ENCODE measurements around the gene PCNX2.
A peak's percentile ranks its signal among the peaks of the same experiment; 100 is the strongest.

Gene PCNX2

GRCh38 chr1:233331676-233332519 lies 36.4 kb upstream of the PCNX2 start:
- POLR2A ChIA-PET: no interaction called here
- no peak overlapping the region for H3K4me3 ChIP-seq (ENCODE audit: low read depth, low read length)

More at GRCh38 chr1:233331676-233332519, 36.4 kb upstream of the PCNX2 start:
- Histone ChIP-seq H3K27ac (ENCODE audit: extremely low read depth, low read depth, low read length) (no peak overlapping the region), H3K36me3 (ENCODE audit: control insufficient read depth in 2 of 2, insufficient read depth in 1 of 2, low read length in 2 of 2) (peaks cover 0 to 3% of the 10 kb centered on the region in 2 experiments; a peak in 2 of 3 replicates), H3K9me3 (ENCODE audit: control insufficient read depth, insufficient read depth, low read depth, low read length) (no peaks in the 10 kb centered on the region), H3K4me1 (ENCODE audit: control insufficient read depth, insufficient read depth, low read length) (peaks cover 26% of the 10 kb centered on the region)
- TF ChIP-seq PRDM1 (tag by site-specific recombination; IDR thresholded peaks at IDR 0.05) (peak; percentile 58), ZBTB21 (tag by site-specific recombination; IDR thresholded peaks at IDR 0.05) (no peak), CTCF (tag by site-specific recombination; IDR thresholded peaks at IDR 0.05) (peak; percentile 81), ZNF175 (tag by site-specific recombination; IDR thresholded peaks at IDR 0.05) (no peak), HIC1 (tag by site-specific recombination; IDR thresholded peaks at IDR 0.05) (0 out of 2 replicates have a peak, but pooled peaks have one; percentile 35), PRDM10 (tag by site-specific recombination; IDR thresholded peaks at IDR 0.05) (peak; percentile 39; the same call in 1 of the 2 replicates), ZNF488 (tag by site-specific recombination; IDR thresholded peaks at IDR 0.05) (no peak), GLIS1 (tag by site-specific recombination; IDR thresholded peaks at IDR 0.05) (no peak), SCRT1 (tag by site-specific recombination; IDR thresholded peaks at IDR 0.05; ENCODE audit: borderline replicate concordance) (peak; percentile 84), SCRT2 (tag by site-specific recombination; IDR thresholded peaks at IDR 0.05) (peak; percentile 95), ZNF114 (tag by site-specific recombination; IDR thresholded peaks at IDR 0.05) (no peak), ZNF335 (tag by site-specific recombination; conservative IDR thresholded peaks at IDR 0.05) (peak; percentile 74), ZNF23 (tag by site-specific recombination; IDR thresholded peaks at IDR 0.05; ENCODE audit: borderline replicate concordance) (no peak), ZBTB17 (tag by site-specific recombination; IDR thresholded peaks at IDR 0.05) (peak; percentile 27; the same call in 1 of the 2 replicates), ZBTB20 (tag by site-specific recombination; IDR thresholded peaks at IDR 0.05) (peak; percentile 56; the same call in 1 of the 2 replicates), ZNF132 (tag by site-specific recombination; IDR thresholded peaks at IDR 0.05; ENCODE audit: borderline replicate concordance) (no peak), ZSCAN18 (tag by site-specific recombination; IDR thresholded peaks at IDR 0.05) (no peak)
- CTCF ChIA-PET: interaction anchor here (0.7 to 2.5 kb wide), 7 partner anchors 9 to 157 kb away, joined by 3 to 15 read pairs (median 4); no protein-coding TSS in a partner anchor
